WERI-Rb-1 (cell line): ENCODE results near the gene FBXW10.
"Not testable (repeated sequence)": the region's sequence is repeated elsewhere in the genome, so short reads cannot be mapped to it uniquely, and the experiment has no call there.

Experiments
- DNase-seq: peaks from one replicate; pipeline ENCODE4 v3.0.0-alpha.2; 2020
- H3K27ac ChIP-seq: fragments of 250-450 bp; sonication (Bioruptor Pico); 2 replicates; pipeline ENCODE4 v1.5.1; 2020; ENCODE audit warnings: mild to moderate bottlenecking, moderate library complexity
- H3K27me3 ChIP-seq: fragments of 250-450 bp; sonication (Bioruptor Pico); 2 replicates; pipeline ENCODE4 v1.5.1; 2021; ENCODE audit warnings: mild to moderate bottlenecking, low read depth, moderate library complexity; ENCODE audit not compliant: insufficient read depth, severe bottlenecking
- H3K36me3 ChIP-seq: fragments of 250-450 bp; sonication (Bioruptor Pico); 2 replicates; pipeline ENCODE4 v1.5.1; 2020; ENCODE audit warnings: mild to moderate bottlenecking, moderate library complexity
- H3K4me3 ChIP-seq: 2 replicates; pipeline ENCODE4 v1.5.1; 2011; ENCODE audit warnings: low read depth, mild to moderate bottlenecking, control low read depth, low read length
- H3K9me3 ChIP-seq: fragments of 250-450 bp; sonication (Bioruptor Pico); 2 replicates; pipeline ENCODE4 v1.5.1; 2021; ENCODE audit warnings: mild to moderate bottlenecking, moderate library complexity; ENCODE audit not compliant: severe bottlenecking
- TF ChIP-seq, protein P1 (sequence below): IDR thresholded peaks from 2 replicates; pipeline ENCODE4 v1.5.1; 2011; ENCODE audit warnings: low read depth, mild to moderate bottlenecking, control low read depth, inconsistent platforms, low read length

The FBXW10 gene, protein sequence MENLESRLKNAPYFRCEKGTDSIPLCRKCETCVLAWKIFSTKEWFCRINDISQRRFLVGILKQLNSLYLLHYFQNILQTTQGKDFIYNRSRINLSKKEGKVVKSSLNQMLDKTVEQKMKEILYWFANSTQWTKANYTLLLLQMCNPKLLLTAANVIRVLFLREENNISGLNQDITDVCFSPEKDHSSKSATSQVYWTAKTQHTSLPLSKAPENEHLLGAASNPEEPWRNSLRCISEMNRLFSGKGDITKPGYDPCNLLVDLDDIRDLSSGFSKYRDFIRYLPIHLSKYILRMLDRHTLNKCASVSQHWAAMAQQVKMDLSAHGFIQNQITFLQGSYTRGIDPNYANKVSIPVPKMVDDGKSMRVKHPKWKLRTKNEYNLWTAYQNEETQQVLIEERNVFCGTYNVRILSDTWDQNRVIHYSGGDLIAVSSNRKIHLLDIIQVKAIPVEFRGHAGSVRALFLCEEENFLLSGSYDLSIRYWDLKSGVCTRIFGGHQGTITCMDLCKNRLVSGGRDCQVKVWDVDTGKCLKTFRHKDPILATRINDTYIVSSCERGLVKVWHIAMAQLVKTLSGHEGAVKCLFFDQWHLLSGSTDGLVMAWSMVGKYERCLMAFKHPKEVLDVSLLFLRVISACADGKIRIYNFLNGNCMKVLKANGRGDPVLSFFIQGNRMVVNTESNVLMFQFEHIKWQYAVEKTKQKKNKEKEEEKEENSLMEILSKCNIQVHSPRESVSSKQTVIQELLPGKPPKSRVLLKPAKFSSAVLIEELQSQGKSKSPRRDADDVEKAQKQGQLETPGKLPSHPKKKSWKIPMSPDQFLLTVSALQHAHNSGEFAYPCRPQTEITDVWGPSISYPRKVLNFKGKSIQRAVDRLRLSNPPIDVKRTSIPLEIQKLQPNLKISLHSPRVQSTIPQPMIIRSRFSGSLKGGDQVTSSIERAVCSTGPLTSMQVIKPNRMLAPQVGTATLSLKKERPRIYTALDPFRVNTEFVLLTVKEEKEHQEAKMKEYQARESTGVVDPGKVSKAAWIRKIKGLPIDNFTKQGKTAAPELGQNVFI

DNA sequence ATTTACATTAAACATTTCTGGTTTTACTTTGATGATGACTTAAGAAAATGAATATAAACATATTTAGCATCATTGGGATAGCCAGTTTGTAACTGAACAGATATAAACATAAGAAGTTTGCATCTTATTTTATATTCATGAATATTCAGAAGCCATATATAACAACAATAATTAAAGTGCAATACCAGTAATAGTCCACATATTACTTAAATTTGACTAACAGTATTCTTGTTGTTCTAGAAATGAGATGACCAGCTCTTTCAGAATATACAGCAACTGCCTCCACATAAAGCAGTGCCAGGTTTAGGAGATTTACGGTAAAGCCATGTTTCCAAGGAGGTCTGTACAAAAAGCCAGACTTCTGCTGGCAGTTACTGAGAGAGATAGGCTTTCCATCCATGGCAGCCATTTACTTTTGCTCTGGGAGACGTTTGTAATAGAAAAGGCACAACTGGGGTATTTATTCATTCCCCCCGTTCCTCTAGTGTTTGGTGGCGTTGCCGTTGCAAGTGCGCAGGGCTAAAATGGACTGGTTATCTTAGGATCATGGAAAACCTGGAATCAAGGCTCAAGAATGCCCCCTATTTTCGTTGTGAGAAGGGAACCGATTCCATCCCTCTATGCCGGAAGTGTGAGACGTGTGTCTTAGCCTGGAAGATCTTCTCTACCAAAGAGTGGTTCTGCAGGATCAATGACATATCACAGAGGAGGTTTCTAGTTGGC lies at the start of gene FBXW10:
Gene FBXW10, plus strand, starts transcription at position 356 of the 723 bp plus-strand sequence. Its CDS starts 191 bp downstream, at position 547.
- not testable (repeated sequence) for H3K9me3 ChIP-seq, DNase-seq, H3K4me3 ChIP-seq, H3K36me3 ChIP-seq, H3K27me3 ChIP-seq, H3K27ac ChIP-seq

DNA sequence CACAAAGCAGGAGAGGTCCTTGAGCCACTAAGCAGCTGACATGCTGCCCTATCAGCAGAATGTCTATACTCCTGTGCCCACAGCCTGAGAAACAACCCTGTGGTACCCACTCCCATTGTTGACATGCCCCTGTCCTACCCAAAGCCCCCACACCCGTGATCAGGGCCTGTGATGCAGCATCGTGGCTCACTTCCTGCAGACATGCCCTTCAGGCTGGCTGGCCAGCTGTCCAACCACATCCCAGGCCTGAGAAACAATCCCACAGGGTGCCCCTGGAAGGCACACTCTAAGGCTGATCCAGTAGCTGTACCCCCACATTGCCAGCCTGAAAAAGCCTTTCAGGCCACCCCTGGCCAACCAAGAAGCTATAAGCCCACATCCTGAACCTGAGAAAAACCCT lies 48.7 kb upstream of the FBXW10 start:
- not testable (repeated sequence) for H3K27me3 ChIP-seq, H3K36me3 ChIP-seq, H3K4me3 ChIP-seq, H3K27ac ChIP-seq, DNase-seq, H3K9me3 ChIP-seq

DNA sequence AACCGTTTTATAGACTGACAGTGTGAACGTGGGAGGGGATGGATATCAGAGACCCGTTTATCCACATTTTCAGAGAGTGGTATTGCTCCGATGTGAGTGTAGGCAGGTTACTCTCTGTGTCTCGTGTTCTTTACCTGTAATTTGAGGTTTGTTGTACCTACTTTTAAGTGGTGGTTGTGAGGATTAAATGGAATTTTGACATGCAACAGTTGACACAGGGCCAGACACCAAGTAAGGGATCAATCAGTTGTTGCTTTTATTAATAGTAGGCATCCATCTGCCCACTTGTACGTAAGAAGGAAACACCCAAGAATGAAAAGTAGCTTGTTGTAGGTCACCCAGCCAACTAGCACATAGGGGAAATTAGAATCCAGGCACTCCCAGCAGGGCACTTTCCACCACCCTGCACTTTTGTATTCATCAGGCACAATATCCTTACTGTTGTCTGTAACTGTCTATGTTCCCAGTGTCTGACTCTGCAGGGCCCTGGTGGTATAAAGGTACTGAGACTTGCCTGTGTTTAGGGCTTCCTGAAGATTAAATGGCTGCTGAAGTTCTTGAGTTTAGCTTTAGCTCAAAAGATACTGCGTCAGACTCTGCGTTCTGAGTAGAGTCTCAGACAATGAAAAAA lies 45.3 kb upstream of the FBXW10 start:
- peak overlapping the region; percentile 60 for H3K4me3 ChIP-seq
- not testable (repeated sequence) for H3K27me3 ChIP-seq, H3K27ac ChIP-seq, H3K36me3 ChIP-seq, DNase-seq, H3K9me3 ChIP-seq

DNA sequence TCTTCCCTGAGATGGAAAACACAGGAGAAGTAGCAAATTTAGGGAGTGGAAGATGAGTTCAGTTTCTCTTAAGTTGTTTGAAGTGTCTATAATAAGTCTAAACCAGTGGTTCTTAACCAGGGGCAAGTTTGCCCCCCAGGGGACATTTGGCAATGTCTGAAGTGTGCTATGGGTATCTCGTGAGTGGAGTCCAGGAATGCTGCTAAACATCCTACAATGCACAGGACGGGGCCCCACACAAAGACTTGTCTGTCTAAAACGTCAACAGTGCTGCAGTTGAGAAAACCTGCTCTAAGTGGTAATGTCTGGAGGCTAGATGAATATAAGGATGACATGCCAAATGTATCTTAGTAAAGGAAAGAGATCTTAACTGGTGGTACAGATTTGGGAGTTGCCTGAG lies 37.9 kb upstream of the FBXW10 start:
- not testable (repeated sequence) for H3K4me3 ChIP-seq, H3K36me3 ChIP-seq, H3K27me3 ChIP-seq, H3K27ac ChIP-seq, H3K9me3 ChIP-seq, DNase-seq

DNA sequence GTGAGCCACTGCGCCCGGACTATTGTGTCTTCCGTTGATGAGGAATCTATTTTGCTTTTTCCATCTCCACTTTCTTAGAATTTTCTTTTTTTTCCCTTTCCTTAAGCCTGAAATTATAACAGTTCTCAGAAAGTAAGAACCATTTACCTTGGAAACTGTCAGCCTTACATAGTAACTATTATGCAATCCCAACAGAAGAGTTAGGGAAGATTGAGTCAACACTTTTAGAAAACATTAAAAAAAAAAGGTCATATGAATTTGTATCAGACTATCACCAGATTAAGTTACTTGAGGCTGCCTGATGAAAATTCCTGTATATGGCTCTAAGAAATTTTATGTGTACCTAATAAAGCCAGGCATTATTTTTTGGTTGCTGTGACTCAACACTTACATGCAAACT lies 35.6 kb upstream of the FBXW10 start:
- H3K27me3 ChIP-seq, H3K4me3 ChIP-seq, H3K36me3 ChIP-seq, H3K9me3 ChIP-seq, H3K27ac ChIP-seq, DNase-seq: not testable (repeated sequence)

DNA sequence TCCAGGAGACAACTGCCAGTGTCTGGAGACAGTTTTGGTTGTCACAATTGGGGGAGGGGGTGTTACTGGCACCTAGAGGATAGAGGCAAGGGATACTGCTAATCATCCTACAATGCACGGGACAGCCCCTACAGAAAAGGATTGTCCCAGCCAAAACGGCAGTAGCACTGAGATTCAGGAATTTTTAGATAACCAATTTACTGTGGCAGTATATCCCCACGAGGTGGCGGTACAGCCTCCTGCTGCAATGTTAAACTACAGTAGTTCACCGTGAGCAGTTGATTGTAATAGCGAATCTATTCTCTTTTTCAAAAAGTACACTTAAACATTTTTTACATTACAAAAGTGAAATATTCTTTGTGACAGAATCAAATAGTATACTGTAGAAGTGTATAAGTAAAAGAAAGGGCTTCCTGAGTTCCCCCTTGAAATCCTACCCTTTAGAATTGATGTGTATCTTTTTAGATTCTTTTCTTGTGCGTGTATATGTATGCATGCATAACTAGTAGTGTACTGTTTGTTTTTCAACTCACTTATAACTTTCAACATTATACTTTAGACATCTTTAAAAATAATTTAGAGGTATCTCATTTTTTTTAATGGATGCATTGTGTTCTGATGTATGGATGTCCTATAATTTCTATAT lies 31.4 kb upstream of the FBXW10 start:
- not testable (repeated sequence) for H3K9me3 ChIP-seq, H3K36me3 ChIP-seq, H3K27ac ChIP-seq, H3K4me3 ChIP-seq, H3K27me3 ChIP-seq
- peak; percentile 59 for DNase-seq
- TF ChIP-seq, protein P1, sequence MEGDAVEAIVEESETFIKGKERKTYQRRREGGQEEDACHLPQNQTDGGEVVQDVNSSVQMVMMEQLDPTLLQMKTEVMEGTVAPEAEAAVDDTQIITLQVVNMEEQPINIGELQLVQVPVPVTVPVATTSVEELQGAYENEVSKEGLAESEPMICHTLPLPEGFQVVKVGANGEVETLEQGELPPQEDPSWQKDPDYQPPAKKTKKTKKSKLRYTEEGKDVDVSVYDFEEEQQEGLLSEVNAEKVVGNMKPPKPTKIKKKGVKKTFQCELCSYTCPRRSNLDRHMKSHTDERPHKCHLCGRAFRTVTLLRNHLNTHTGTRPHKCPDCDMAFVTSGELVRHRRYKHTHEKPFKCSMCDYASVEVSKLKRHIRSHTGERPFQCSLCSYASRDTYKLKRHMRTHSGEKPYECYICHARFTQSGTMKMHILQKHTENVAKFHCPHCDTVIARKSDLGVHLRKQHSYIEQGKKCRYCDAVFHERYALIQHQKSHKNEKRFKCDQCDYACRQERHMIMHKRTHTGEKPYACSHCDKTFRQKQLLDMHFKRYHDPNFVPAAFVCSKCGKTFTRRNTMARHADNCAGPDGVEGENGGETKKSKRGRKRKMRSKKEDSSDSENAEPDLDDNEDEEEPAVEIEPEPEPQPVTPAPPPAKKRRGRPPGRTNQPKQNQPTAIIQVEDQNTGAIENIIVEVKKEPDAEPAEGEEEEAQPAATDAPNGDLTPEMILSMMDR, result peak; percentile 36

DNA sequence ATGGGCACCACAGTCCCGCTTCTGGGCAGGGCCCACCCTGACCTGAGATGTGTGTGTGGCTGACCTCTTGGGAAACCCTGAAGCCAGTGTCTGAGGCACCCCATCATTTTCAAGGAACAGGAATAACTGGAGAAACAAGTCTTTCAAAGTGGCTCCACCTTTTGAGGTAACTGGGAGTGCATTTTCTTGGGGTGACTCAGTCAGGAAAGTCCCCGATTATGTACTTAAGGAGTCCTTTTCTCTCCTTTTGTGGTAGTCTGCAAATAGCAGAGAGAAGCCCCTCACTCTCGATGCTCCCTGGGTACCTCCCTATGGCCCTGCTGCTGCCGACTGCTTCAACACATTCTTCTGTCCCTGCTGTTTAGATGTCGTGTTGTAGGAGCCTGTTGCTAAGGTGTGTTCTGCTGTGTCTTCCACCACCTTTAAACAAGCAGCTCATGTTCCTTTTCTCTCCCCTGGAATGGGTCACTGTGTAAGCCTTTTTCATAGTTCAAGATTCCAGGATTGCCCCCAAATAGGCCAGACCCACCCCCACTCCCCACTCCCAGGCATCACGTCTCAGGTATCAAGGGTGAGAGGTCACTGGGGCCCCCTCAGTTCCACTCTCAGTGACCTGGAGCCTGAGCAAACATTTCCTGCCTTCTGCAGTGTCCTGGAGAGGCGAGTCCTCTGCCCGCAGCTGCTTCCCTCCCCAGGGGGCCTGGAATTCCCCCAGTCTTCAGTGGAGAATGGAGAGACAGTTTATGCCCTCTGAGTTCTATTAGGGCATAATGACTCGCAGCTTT lies 25.0 kb upstream of the FBXW10 start:
- not testable (repeated sequence) for DNase-seq, H3K4me3 ChIP-seq

DNA sequence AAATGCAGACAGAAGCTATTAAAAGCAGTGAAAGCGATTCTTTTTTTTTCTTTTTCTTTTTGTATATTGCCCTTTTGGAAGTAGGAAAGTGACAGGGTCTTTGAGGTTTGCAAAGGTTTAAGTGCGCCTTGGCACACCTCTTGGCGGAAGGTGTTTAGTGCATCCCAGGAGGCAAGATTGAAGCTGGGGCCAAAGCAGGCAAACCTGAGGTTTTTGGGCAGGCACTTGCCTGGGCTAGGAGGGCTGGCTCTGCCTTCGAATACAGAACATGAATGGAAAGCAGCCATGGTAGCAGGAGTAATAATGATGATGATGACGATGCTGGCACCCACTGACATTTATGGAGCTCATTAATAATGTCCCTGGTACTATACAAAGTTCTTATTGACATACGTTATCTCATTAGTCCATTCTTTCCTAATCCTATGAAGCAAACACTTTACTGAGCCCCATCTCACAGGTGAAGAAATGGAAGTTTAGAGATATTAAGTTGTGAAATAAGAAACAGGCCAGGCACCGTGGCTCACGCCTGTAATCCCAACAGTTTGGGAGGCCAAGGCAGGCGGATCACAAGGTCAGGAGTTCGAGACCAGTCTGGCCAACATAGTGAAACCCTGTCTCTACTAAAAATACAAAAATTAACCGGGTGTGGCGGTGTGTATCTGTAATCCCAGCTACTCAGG lies 24.3 kb upstream of the FBXW10 start:
- not testable (repeated sequence) for DNase-seq, H3K27ac ChIP-seq, H3K36me3 ChIP-seq

More for the DNA sequence above, 25.0 kb upstream of the FBXW10 start:
- not testable (repeated sequence) for H3K36me3 ChIP-seq, H3K27ac ChIP-seq, H3K27me3 ChIP-seq, H3K9me3 ChIP-seq

DNA sequence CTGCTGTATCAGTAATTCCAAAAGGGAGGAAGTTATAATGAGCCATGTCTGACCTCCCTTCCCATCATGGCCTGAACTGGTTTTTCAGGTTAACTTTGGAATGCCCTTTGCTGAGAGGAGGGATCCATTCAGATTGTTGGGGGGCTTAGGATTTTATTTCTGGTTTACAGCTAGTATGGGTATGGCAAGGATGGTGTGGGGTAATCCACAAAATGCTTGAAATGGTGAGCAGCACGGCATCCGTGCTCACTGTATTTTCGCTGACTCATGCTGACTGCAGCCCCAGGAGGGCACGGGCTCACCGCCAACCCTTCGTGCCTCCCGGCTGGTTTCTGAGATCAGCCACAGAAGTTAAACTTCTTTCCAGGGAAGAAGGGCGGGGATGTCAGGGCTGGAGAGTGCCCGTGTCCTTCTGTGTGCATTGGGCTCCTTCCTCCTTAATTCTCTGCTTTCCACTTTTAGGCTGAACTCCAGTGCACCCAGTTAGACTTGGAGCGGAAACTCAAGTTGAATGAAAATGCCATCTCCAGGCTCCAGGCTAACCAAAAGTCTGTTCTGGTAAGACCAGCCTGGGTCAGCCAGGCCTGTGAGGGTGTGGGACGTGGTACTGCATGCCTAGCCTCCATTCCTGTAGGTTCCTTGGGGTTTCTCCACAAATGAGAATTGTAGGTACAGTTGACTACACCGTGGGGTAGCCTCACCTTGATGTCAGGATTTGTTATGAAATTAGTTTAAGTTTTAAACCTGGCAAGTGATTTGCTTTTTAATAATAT lies 21.9 kb upstream of the FBXW10 start:
- not testable (repeated sequence) for H3K36me3 ChIP-seq, H3K9me3 ChIP-seq, H3K27ac ChIP-seq, H3K4me3 ChIP-seq, H3K27me3 ChIP-seq, DNase-seq

More for the DNA sequence above, 24.3 kb upstream of the FBXW10 start:
- not testable (repeated sequence) for H3K9me3 ChIP-seq, H3K4me3 ChIP-seq, H3K27me3 ChIP-seq

DNA sequence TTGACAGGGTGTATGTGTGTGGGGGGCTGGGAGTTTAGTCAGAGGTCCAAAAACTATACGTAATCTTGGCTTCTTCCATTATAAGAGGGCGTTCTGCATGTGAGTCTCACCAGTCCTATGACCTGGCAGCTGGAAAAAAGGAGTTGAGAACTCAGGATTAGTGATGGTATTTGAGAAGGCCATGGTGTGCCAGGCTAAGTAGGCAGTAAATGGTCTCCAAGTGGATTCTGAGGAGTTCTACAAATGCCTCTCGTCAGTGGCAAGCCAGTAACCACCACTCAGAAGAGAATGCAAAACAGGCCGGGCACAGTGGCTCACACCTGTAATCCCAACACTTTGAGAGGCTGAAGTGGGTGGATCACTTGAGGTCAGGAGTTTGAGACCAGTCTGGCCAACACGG lies 21.2 kb upstream of the FBXW10 start:
- not testable (repeated sequence) for H3K9me3 ChIP-seq, H3K36me3 ChIP-seq, H3K27me3 ChIP-seq, DNase-seq, H3K4me3 ChIP-seq, H3K27ac ChIP-seq
